Gastrocnemius medialis (tissue), 4 donors: ENCODE results near the gene SCP2D1. TPM values are rescaled to one million over a fixed set of nuclear protein-coding genes. Genes with fewer than 3 reads are reported as not detected.

ENCODE experiments used
- ATAC-seq, 2 donors: fragments of 150-250 bp; one replicate each; pipeline ENCODE4 v1.9.1; 2016
- DNase-seq, 2 donors: peaks; one replicate each; pipeline ENCODE4 v3.0.0-alpha.2; 2019
- H3K27ac ChIP-seq, 4 donors: fragments of 200-600 bp; sonication (generic); 1 replicate in 1 of 4; 2 replicates in 3 of 4; pipeline ENCODE4 v1.5.1; 2016 to 2018; ENCODE audit warnings: mild to moderate bottlenecking in 2 of 4, moderate library complexity in 1 of 4
- H3K27me3 ChIP-seq, 3 donors: fragments of 200-600 bp; sonication (generic) in 2 of 3; 1 replicate in 1 of 3; 2 replicates in 2 of 3; pipeline versions ENCODE4 v1.5.1 to v1.6.0; 2016 to 2019; ENCODE audit warnings: mild to moderate bottlenecking in 1 of 3, moderate library complexity in 1 of 3
- H3K36me3 ChIP-seq, 2 donors: fragments of 200-600 bp; sonication (generic) in 1 of 2; one replicate each; pipeline ENCODE4 v1.5.1; 2017 to 2018
- H3K4me1 ChIP-seq, 2 donors: fragments of 200-600 bp; sonication (generic) in 1 of 2; one replicate each; pipeline ENCODE4 v1.5.1; 2016 to 2017; ENCODE audit warnings: mild to moderate bottlenecking in 2 of 2
- H3K4me3 ChIP-seq, 4 donors: fragments of 200-600 bp; sonication (generic) in 3 of 4; 1 replicate in 1 of 4; 2 replicates in 3 of 4; pipeline ENCODE4 v1.5.1; 2016 to 2019; ENCODE audit warnings: mild to moderate bottlenecking in 2 of 4
- H3K9me3 ChIP-seq, 3 donors: fragments of 200-600 bp; sonication (generic) in 2 of 3; 1 replicate in 1 of 3; 2 replicates in 2 of 3; pipeline ENCODE4 v1.5.1; 2016 to 2019
- POLR2A ChIP-seq, 2 donors: fragments of 450-650 bp; IDR thresholded peaks; one replicate each; pipeline ENCODE4 v1.6.1; 2017; ENCODE audit warnings: antibody characterized with exemption in 2 of 2, mild to moderate bottlenecking in 2 of 2, moderate library complexity in 2 of 2
- in situ Hi-C, 4 donors: fragments of 200-750 bp; cut with MboI; loops; one replicate each; pipeline versions ENCODE4 v1.15.0 to v1.8.0; 2017; ENCODE audit warnings: low sequenced_read_pairs in 4 of 4
- intact Hi-C: fragments of 100-400 bp; cut with DNase I; formaldehyde crosslinking; loops from one replicate; pipeline ENCODE4 v1.15.1; 2023; ENCODE audit warnings: low total_unique reads
- total RNA-seq, 4 donors: library from RNA; depleted of rRNA; stranded (reverse); fragments of >200 nt; gene quantifications; one replicate each; pipeline versions ENCODE4 v1.1.0 to v1.2.3, GENCODE V29; 2016
- TF ChIP-seq, protein P1 (sequence below), 5 experiments: fragments of 450-650 bp in 3 of 5; fragments of 200-600 bp in 2 of 5; sonication (generic) in 2 of 5; IDR thresholded peaks in 4 of 5; conservative IDR thresholded peaks in 1 of 5; 1 replicate in 4 of 5; 2 replicates in 1 of 5; pipeline ENCODE4 v1.5.1; 2016 to 2019; ENCODE audit warnings: antibody characterized with exemption in 5 of 5, mild to moderate bottlenecking in 3 of 5, moderate library complexity in 3 of 5

Gene SCP2D1
- not detected for total RNA-seq

DNA sequence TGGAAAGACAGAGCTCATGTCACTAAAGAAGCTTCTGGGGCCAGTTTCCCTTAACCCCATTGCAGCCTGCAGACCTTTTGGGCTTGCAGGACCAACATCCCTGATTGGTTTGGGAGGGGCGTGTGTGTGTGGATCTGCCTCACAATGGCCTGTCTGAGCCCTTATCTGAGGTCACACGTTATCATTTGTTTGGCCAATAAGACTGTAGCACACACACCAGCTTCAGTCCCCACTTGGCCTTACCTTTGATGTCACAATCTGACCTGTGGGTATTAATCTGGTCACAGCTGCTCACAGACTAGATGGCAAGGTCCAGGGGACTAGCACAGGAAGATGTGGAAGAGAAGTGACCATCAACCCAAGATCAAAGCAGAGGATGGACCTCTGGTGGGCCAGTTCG is at the start of gene SCP2D1:
SCP2D1 (plus strand) TSS at position 301 of the 400 bp plus-strand sequence; CDS start at position 334, 33 bp downstream.
- Histone ChIP-seq H3K9me3 (no peaks in the 10 kb centered on the region), H3K4me1 (no peaks in the 10 kb centered on the region), H3K27ac (no peak within 1 kb of the TSS), H3K27me3 (no peaks in the 10 kb centered on the region), H3K36me3 (no peaks in the 10 kb centered on the region), H3K4me3 (no peak within 1 kb of the TSS)
- intact Hi-C loops = no loop called here
- no peak for TF ChIP-seq POLR2A (IDR thresholded peaks at IDR 0.05)
- TF ChIP-seq, protein P1, sequence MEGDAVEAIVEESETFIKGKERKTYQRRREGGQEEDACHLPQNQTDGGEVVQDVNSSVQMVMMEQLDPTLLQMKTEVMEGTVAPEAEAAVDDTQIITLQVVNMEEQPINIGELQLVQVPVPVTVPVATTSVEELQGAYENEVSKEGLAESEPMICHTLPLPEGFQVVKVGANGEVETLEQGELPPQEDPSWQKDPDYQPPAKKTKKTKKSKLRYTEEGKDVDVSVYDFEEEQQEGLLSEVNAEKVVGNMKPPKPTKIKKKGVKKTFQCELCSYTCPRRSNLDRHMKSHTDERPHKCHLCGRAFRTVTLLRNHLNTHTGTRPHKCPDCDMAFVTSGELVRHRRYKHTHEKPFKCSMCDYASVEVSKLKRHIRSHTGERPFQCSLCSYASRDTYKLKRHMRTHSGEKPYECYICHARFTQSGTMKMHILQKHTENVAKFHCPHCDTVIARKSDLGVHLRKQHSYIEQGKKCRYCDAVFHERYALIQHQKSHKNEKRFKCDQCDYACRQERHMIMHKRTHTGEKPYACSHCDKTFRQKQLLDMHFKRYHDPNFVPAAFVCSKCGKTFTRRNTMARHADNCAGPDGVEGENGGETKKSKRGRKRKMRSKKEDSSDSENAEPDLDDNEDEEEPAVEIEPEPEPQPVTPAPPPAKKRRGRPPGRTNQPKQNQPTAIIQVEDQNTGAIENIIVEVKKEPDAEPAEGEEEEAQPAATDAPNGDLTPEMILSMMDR (IDR thresholded peaks at IDR 0.05 in 4 of 5, conservative IDR thresholded peaks at IDR 0.05 in 1 of 5) = no peak
- ATAC-seq (no peak), DNase-seq (no peak)
- in situ Hi-C loops = no loop called here

DNA sequence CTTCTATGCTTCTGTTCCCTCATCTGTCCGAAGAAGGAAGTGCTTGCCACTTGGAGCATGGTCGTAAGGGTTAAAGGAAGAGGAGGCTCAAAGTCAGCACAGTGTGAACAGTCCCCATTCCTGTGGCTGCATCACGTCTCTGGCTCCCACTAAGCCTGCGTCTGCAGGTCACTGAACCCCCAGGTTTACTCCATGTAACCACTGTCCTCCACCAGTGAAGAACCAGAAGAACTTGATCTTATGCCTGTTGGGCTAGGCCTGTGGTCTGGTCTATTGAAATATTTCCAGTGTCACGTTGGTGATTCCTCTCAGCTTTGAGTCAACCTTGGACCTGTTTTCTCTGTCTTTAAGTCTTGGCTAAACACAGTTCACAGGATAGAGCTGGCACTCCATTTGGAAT is 45.9 kb upstream of the SCP2D1 start:
- H3K4me3 ChIP-seq = no peak overlapping the region
- ATAC-seq = no peak

DNA sequence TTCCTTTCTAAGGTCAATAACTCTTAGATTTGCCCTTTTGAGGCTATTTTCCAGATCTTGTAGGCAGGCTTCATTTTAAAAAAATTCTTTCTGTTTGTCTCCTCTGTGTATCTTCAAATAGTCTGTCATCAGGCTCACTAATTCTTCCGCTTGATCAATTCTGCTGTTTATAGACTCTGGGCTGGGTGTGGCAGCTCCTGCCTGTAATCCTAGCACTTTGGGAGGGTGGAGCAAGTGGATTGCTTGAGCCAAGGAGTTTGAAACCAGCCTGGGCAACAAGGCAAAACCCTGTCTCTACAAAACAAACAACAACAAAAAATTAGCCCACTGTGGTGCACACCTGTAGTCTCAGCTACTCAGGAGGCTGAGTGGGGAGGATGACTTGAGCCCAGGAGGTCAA is 40.0 kb upstream of the SCP2D1 start:
- Histone ChIP-seq H3K4me1 (no peaks in the 10 kb centered on the region), H3K36me3 (no peaks in the 10 kb centered on the region), H3K9me3 (no peaks in the 10 kb centered on the region), H3K27me3 (no peaks in the 10 kb centered on the region), H3K27ac (no peak overlapping the region), H3K4me3 (no peak overlapping the region)
- intact Hi-C loops (no loop called here), in situ Hi-C loops (no loop called here)
- ATAC-seq (no peak), DNase-seq (no peak)
- TF ChIP-seq, protein P1 (IDR thresholded peaks at IDR 0.05 in 4 of 5, conservative IDR thresholded peaks at IDR 0.05 in 1 of 5) = no peak
- no peak for TF ChIP-seq POLR2A (IDR thresholded peaks at IDR 0.05)

More for the DNA sequence above, 45.9 kb upstream of the SCP2D1 start:
- no peaks in the 10 kb centered on the region for H3K27me3 ChIP-seq
- intact Hi-C loops = no loop called here
- no peak for DNase-seq
- in situ Hi-C loops = no loop called here
- no peak overlapping the region for H3K27ac ChIP-seq
- TF ChIP-seq, protein P1 (IDR thresholded peaks at IDR 0.05 in 4 of 5, conservative IDR thresholded peaks at IDR 0.05 in 1 of 5) = no peak
- TF ChIP-seq POLR2A (IDR thresholded peaks at IDR 0.05) = no peak
- no peaks in the 10 kb centered on the region for H3K9me3 ChIP-seq
- peaks cover 0 to 10% of the 10 kb centered on the region in 2 donors for H3K36me3 ChIP-seq
- no peaks in the 10 kb centered on the region for H3K4me1 ChIP-seq

DNA sequence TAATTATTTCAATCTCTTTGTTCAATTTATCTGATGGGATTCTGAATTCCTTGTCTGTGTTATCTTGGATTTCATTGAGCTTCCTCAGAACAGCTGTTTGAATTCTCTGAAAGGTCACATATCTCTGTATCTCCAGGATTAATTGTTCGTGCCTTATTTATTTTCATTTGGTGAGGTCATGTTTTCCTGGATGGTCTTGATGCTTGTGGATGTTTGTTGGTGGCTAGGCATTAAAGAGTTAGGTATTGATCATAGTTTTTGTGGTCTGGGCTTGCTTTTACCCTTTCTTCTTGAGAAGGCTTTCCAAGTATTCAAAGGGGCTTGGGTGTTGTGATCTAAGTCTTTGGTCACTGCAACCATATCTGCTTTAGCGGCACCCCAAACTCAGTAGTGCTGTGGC is 39.4 kb upstream of the SCP2D1 start:
- TF ChIP-seq, protein P1 (IDR thresholded peaks at IDR 0.05 in 4 of 5, conservative IDR thresholded peaks at IDR 0.05 in 1 of 5) = no peak
- TF ChIP-seq POLR2A (IDR thresholded peaks at IDR 0.05) = no peak
- H3K27me3 ChIP-seq = no peaks in the 10 kb centered on the region
- ATAC-seq (no peak), DNase-seq (no peak)
- no peaks in the 10 kb centered on the region for H3K4me1 ChIP-seq
- no peak overlapping the region for H3K27ac ChIP-seq
- H3K9me3 ChIP-seq = no peaks in the 10 kb centered on the region
- intact Hi-C loops (no loop called here), in situ Hi-C loops (no loop called here)
- H3K36me3 ChIP-seq = no peaks in the 10 kb centered on the region
- H3K4me3 ChIP-seq = no peak overlapping the region

DNA sequence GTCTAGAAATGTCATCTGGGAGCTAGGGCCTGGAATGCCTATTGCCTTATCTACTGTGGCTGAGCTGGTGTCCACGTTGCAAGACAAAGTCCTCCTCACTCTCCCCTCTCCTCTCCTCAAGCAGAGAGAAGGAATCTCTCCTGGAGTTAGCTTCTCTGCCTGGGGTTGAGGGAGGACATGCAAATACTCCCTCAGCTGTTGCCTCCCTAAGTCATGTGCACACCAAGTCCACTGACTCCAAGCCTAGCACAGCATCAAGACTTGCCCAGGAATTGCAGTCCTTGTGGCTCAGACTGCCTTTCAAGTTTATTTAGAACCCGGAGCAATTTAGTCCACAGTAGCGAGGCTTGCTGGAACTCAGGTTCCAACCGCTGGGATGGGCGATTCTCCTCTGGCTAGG is 38.0 kb upstream of the SCP2D1 start:
- no peak overlapping the region for H3K4me3 ChIP-seq
- in situ Hi-C loops (loop anchor here in 3 of 4 donors (25.0 kb wide), 2 partner anchors 188 to 488 kb away; partner anchors contain the start of genes ZNF133 (in 3 of the 3) and DTD1 (in 1 of the 3)), intact Hi-C loops (no loop called here)
- ATAC-seq = no peak
- H3K27ac ChIP-seq = no peak overlapping the region
- DNase-seq = no peak
- H3K36me3 ChIP-seq = no peaks in the 10 kb centered on the region
- TF ChIP-seq, protein P1 (IDR thresholded peaks at IDR 0.05 in 4 of 5, conservative IDR thresholded peaks at IDR 0.05 in 1 of 5) = no peak
- no peak for TF ChIP-seq POLR2A (IDR thresholded peaks at IDR 0.05)
- H3K9me3 ChIP-seq = no peaks in the 10 kb centered on the region
- no peaks in the 10 kb centered on the region for H3K4me1 ChIP-seq
- H3K27me3 ChIP-seq = no peaks in the 10 kb centered on the region
